ENCODE results near the gene LDLRAD4. TPM values are rescaled to one million over a fixed set of nuclear protein-coding genes. Genes with fewer than 3 reads are reported as not detected.

Gene LDLRAD4
- total RNA-seq, 2 donors from 2014 or later = 33.1 to 41.2 TPM

DNA sequence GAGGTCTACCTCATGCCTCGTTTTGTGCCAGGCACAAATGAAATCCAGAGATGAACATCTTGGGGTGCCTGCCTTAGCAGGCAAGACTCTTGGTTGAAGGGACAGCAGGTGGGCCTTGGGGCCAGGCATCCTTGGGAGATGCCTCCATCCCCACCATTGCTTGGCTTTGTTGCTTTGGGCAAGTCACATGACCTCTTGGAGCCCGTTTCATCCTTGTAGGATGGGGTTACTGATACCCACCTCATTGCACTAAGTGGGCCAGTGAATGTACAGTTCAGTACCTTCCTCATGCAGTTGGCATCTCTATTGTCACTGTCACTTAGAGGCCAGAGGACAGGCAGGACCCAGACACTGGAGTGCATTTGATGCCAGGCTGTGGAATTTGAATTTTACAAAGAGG, 195.5 kb downstream of the LDLRAD4 start:
- Histone ChIP-seq H3K4me1 (peaks cover 0 to 45% of the 10 kb centered on the region in 2 donors), H3K27me3 (no peaks in the 10 kb centered on the region), H3K27ac (no peak overlapping the region), H3K4me3 (no peak overlapping the region), H3K9me3 (no peaks in the 10 kb centered on the region), H3K36me3 (no peaks in the 10 kb centered on the region)
- DNase-seq (ENCODE audit: low spot score) = no peak
- TF ChIP-seq, protein P1, sequence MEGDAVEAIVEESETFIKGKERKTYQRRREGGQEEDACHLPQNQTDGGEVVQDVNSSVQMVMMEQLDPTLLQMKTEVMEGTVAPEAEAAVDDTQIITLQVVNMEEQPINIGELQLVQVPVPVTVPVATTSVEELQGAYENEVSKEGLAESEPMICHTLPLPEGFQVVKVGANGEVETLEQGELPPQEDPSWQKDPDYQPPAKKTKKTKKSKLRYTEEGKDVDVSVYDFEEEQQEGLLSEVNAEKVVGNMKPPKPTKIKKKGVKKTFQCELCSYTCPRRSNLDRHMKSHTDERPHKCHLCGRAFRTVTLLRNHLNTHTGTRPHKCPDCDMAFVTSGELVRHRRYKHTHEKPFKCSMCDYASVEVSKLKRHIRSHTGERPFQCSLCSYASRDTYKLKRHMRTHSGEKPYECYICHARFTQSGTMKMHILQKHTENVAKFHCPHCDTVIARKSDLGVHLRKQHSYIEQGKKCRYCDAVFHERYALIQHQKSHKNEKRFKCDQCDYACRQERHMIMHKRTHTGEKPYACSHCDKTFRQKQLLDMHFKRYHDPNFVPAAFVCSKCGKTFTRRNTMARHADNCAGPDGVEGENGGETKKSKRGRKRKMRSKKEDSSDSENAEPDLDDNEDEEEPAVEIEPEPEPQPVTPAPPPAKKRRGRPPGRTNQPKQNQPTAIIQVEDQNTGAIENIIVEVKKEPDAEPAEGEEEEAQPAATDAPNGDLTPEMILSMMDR (IDR thresholded peaks at IDR 0.05) = no peak

DNA sequence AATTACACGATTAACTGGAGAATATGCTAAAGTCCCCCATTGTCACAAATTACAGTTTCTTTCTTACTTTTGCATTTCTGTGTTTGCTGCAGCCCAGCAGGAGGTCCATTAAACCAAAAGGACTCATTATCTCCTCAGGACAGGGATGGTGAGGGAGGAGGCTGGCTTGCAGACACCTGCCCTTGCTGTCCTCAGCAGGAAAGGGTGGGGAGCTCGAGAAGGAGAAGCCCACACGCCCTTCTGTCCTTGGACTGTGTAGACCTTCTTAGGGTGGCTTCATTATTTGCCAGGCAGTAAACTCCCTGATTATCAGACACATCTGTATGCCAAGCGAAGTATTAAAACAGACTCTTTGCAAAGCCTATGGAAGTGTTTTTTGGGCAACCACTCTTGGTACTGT, 196.0 kb downstream of the LDLRAD4 start:
- Histone ChIP-seq H3K4me1 (peaks cover 0 to 45% of the 10 kb centered on the region in 2 donors), H3K36me3 (no peaks in the 10 kb centered on the region), H3K27ac (peak overlapping the region in 1 of 2 donors; percentile 13), H3K4me3 (no peak overlapping the region), H3K9me3 (no peaks in the 10 kb centered on the region), H3K27me3 (no peaks in the 10 kb centered on the region)
- TF ChIP-seq, protein P1 (IDR thresholded peaks at IDR 0.05) = no peak
- DNase-seq (ENCODE audit: low spot score) = no peak

DNA sequence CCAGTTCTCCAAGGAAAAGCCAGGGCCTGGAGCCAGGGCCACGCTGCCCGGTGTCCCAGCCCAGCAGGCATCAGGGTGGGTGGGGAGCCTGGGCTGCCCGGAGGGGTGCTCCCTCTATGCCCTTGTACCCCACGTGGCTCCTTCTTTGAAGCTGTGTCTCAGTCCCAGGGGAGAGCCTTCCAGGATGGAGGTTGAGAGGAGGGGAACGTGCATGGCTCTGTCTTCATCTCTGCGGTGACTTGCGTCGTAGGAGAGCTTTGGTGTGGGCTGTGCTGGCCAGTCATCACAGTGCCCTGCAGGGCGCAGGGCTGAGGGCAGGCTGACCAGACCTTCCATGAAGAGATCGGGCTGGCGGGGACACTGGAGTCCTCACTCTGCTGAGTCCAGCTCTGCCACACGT, 197.2 kb downstream of the LDLRAD4 start:
- H3K36me3 ChIP-seq = no peaks in the 10 kb centered on the region
- TF ChIP-seq, protein P1 (IDR thresholded peaks at IDR 0.05) = no peak
- H3K4me3 ChIP-seq = no peak overlapping the region
- peak overlapping the region; percentile 23 to 56 for H3K27ac ChIP-seq
- no peak for DNase-seq (ENCODE audit: low spot score)
- no peaks in the 10 kb centered on the region for H3K27me3 ChIP-seq
- no peaks in the 10 kb centered on the region for H3K9me3 ChIP-seq
- peaks cover 0 to 49% of the 10 kb centered on the region in 2 donors for H3K4me1 ChIP-seq

DNA sequence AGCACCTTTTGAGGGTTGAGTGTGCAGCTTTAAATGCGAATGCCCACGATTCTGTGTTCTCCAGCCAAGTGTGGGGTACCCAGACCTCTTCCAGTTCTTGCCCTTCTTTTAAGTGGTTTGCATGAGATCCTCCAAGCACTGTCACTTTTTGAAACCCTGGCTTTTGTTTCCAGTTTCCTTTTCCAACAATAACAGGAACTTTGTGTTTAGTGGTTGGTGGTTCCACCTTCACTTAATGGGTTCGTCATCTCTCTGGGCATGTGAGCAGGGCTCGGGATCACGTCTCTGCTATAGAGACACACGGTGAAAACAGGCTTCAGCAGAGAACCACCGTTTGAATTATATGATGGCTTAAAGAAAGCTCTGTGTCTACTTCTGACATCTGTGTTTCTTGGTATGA, 197.6 kb downstream of the LDLRAD4 start:
- no peaks in the 10 kb centered on the region for H3K9me3 ChIP-seq
- TF ChIP-seq, protein P1 (IDR thresholded peaks at IDR 0.05) = no peak
- H3K4me1 ChIP-seq = peaks cover 0 to 54% of the 10 kb centered on the region in 2 donors
- DNase-seq (ENCODE audit: low spot score) = no peak
- H3K27ac ChIP-seq = peak overlapping the region; percentile 23 to 56
- no peaks in the 10 kb centered on the region for H3K27me3 ChIP-seq
- H3K4me3 ChIP-seq = no peak overlapping the region
- H3K36me3 ChIP-seq = no peaks in the 10 kb centered on the region

DNA sequence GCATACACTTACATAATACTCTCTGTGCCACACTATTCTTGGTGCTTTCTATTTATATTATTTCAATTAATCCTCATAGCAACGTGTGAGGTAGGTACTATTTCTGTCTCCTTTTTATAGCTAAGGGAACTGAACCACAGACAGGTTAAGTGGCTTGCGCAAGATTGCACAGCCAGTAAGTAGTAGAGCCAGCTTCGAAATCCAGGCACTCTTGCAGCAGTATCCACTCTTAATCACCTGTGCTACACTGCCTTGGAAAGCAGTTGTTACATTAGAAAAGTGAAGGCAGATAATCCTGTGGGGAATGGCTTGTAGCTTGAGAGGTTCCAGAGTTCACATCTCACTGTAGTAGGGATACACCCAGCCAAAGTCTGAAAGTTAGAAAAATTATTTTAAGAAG, 198.3 kb downstream of the LDLRAD4 start:
- TF ChIP-seq, protein P1 (IDR thresholded peaks at IDR 0.05) = no peak

DNA sequence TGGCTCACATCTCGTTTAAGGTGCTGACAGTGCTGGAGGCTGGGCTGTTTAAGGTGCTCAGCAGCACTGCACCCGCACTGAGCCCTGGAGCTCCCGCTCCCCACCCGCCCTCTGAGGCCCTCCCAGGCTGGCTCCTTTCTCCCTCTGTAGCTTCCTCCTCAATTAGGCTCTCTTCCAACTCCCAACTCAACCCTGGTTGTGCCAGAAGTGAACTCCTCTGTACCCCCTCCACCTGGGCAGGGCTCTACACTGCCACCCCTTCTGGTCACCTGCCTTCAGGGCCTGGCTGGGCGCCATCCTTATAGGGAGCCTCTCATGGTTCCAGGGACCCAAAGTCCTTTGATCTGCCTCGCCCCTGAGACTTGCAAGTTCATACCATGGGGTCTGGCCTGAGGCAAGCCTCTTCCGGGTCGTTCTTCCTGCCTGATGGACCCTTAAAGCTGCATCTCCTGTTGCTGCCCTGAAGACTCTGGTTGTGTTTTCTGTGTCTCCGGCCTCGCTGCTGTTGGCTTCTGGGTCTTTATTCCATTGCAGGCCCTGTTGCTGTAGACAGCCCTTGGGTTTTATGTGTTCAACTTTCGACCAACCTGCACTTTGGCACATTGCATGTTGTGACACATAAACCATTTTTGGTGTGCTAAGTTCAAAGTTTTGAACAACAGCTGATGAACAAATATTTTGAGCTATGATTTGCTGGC, 199.6 kb downstream of the LDLRAD4 start:
- H3K4me1 ChIP-seq = peaks cover 0 to 60% of the 10 kb centered on the region in 2 donors
- DNase-seq (ENCODE audit: low spot score) = no peak
- no peaks in the 10 kb centered on the region for H3K9me3 ChIP-seq
- no peaks in the 10 kb centered on the region for H3K27me3 ChIP-seq
- no peaks in the 10 kb centered on the region for H3K36me3 ChIP-seq
- TF ChIP-seq, protein P1 (IDR thresholded peaks at IDR 0.05) = no peak
- no peak overlapping the region for H3K27ac ChIP-seq
- H3K4me3 ChIP-seq = no peak overlapping the region

More for the DNA sequence above, 198.3 kb downstream of the LDLRAD4 start:
- Histone ChIP-seq H3K4me3 (no peak overlapping the region), H3K4me1 (peaks cover 0 to 60% of the 10 kb centered on the region in 2 donors), H3K27me3 (no peaks in the 10 kb centered on the region), H3K36me3 (no peaks in the 10 kb centered on the region), H3K27ac (peak overlapping the region in 1 of 2 donors; percentile 23), H3K9me3 (no peaks in the 10 kb centered on the region)
- DNase-seq (ENCODE audit: low spot score) = no peak
